Fibroblast of lung (primary cell): ENCODE results near the gene PPP1R14B.

Experiments
- EZH2 ChIP-seq: IDR thresholded peaks from 2 replicates; pipeline ENCODE4 v1.5.1; 2012; ENCODE audit warnings: low read length, control low read depth, mild to moderate bottlenecking; ENCODE audit errors: missing control alignments
- TF ChIP-seq, protein P1 (sequence below), 2 donors: IDR thresholded peaks in 1 of 2; conservative IDR thresholded peaks in 1 of 2; 1 replicate in 1 of 2; 2 replicates in 1 of 2; pipeline ENCODE4 v1.5.1; 2011 to 2012; ENCODE audit warnings: low read length in 2 of 2, control low read depth in 1 of 2, inconsistent platforms in 1 of 2, low read depth in 1 of 2, mild to moderate bottlenecking in 1 of 2

DNA sequence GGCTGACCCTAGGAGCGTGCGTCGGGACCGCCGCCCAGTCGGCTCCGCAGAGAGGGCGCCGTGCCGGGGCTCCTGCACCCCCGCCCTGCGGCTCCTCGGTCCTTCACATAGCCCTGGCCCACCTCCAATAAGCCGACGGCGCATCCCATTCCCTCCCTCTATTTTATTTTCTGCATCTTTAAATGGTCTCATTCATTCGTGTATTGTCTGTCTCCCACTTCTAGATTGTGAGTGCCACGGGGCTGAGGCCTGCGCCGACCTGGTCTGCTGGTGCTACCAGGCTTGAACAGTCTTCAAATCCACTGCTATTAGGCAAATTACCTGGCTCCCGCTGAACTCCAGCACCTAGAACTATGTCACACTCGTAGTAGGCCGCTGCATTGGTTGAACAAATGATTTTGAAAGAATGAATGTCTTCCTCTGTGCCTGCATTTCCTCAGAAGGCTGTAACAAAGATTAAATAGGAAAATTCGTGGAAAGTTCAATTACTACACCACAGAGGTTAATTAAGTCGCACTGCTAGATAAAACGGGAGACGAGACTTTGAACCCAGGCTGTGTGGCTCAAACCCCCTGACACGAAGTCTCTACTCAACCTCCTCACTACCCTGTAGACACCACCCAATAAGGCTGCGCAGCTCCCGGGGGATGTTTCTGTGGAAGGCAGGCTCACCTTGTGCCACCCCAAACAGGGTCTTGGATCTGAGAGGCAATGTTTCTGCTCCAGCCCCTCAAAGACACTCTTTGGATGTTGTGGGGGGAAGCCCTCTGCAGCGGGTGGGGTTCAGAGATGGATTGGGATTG is 1.2 kb upstream of the PPP1R14B start:
- TF ChIP-seq, protein P1, sequence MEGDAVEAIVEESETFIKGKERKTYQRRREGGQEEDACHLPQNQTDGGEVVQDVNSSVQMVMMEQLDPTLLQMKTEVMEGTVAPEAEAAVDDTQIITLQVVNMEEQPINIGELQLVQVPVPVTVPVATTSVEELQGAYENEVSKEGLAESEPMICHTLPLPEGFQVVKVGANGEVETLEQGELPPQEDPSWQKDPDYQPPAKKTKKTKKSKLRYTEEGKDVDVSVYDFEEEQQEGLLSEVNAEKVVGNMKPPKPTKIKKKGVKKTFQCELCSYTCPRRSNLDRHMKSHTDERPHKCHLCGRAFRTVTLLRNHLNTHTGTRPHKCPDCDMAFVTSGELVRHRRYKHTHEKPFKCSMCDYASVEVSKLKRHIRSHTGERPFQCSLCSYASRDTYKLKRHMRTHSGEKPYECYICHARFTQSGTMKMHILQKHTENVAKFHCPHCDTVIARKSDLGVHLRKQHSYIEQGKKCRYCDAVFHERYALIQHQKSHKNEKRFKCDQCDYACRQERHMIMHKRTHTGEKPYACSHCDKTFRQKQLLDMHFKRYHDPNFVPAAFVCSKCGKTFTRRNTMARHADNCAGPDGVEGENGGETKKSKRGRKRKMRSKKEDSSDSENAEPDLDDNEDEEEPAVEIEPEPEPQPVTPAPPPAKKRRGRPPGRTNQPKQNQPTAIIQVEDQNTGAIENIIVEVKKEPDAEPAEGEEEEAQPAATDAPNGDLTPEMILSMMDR (conservative IDR thresholded peaks at IDR 0.05 in 1 of 2, IDR thresholded peaks at IDR 0.05 in 1 of 2; ENCODE audit: low read depth in 1 of 2, low read length in 2 of 2): no peak
- TF ChIP-seq EZH2: no peak
